Measurements from ENCODE around the gene FKBP3. TPM values are rescaled to one million over a fixed set of nuclear protein-coding genes. Genes with fewer than 3 reads are reported as not detected.

FKBP3 gene
- total RNA-seq, 1 donor from 2014 or later: 125 TPM

- Mint-ChIP-seq H3K27ac (no peak overlapping the region), H3K36me3 (ENCODE audit: insufficient read depth) (peaks cover 22% of the 10 kb centered on the region), H3K9me3 (ENCODE audit: low read depth) (no peaks in the 10 kb centered on the region), H3K27me3 (no peaks in the 10 kb centered on the region), H3K4me3 (ENCODE audit: low read depth) (no peak overlapping the region), H3K4me1 (ENCODE audit: low read depth) (peaks cover 19% of the 10 kb centered on the region)
- TF ChIP-seq CTCF (IDR thresholded peaks at IDR 0.05; ENCODE audit: unreplicated experiment): no peak
- no peak for DNase-seq (ENCODE audit: low spot score, unreplicated experiment)
These were observed 20.0 kb downstream of the FKBP3 start for GRCh38 chr14:45114327-45114726.

- H3K4me1 Mint-ChIP-seq (ENCODE audit: low read depth): peaks cover 19% of the 10 kb centered on the region
- no peak for DNase-seq (ENCODE audit: low spot score, unreplicated experiment)
- no peak overlapping the region for H3K4me3 Mint-ChIP-seq (ENCODE audit: low read depth)
- H3K9me3 Mint-ChIP-seq (ENCODE audit: low read depth): no peaks in the 10 kb centered on the region
- peak overlapping the region; percentile 83 for H3K27ac Mint-ChIP-seq
- no peak for TF ChIP-seq CTCF (IDR thresholded peaks at IDR 0.05; ENCODE audit: unreplicated experiment)
- H3K36me3 Mint-ChIP-seq (ENCODE audit: insufficient read depth): peaks cover 27% of the 10 kb centered on the region
- no peaks in the 10 kb centered on the region for H3K27me3 Mint-ChIP-seq
These were observed 21.1 kb downstream of the FKBP3 start for GRCh38 chr14:45112896-45113781.

GRCh38 chr14:45104561-45104960 lies 29.7 kb downstream of the FKBP3 start:
- Mint-ChIP-seq H3K27ac (no peak overlapping the region), H3K4me3 (ENCODE audit: low read depth) (no peak overlapping the region), H3K27me3 (no peaks in the 10 kb centered on the region), H3K4me1 (ENCODE audit: low read depth) (no peaks in the 10 kb centered on the region), H3K36me3 (ENCODE audit: insufficient read depth) (peaks cover 20% of the 10 kb centered on the region), H3K9me3 (ENCODE audit: low read depth) (no peaks in the 10 kb centered on the region)
- no peak for TF ChIP-seq CTCF (IDR thresholded peaks at IDR 0.05; ENCODE audit: unreplicated experiment)
- DNase-seq (ENCODE audit: low spot score, unreplicated experiment): no peak

GRCh38 chr14:45103806-45104205 lies 30.5 kb downstream of the FKBP3 start:
- Mint-ChIP-seq H3K36me3 (ENCODE audit: insufficient read depth) (peaks cover 19% of the 10 kb centered on the region), H3K4me3 (ENCODE audit: low read depth) (no peak overlapping the region), H3K27ac (no peak overlapping the region), H3K4me1 (ENCODE audit: low read depth) (no peaks in the 10 kb centered on the region), H3K27me3 (no peaks in the 10 kb centered on the region), H3K9me3 (ENCODE audit: low read depth) (no peaks in the 10 kb centered on the region)
- DNase-seq (ENCODE audit: low spot score, unreplicated experiment): no peak
- TF ChIP-seq CTCF (IDR thresholded peaks at IDR 0.05; ENCODE audit: unreplicated experiment): no peak

GRCh38 chr14:45096218-45096617 lies 38.1 kb downstream of the FKBP3 start:
- H3K4me1 Mint-ChIP-seq (ENCODE audit: low read depth): no peaks in the 10 kb centered on the region
- TF ChIP-seq CTCF (IDR thresholded peaks at IDR 0.05; ENCODE audit: unreplicated experiment): no peak
- H3K27me3 Mint-ChIP-seq: no peaks in the 10 kb centered on the region
- H3K36me3 Mint-ChIP-seq (ENCODE audit: insufficient read depth): peaks cover 29% of the 10 kb centered on the region
- no peak overlapping the region for H3K4me3 Mint-ChIP-seq (ENCODE audit: low read depth)
- H3K9me3 Mint-ChIP-seq (ENCODE audit: low read depth): no peaks in the 10 kb centered on the region
- H3K27ac Mint-ChIP-seq: no peak overlapping the region
- DNase-seq (ENCODE audit: low spot score, unreplicated experiment): no peak

All from progenitor cell of endocrine pancreas (in vitro differentiated cells).